RWPE2 (cell line): Measurements from ENCODE around the gene ASTN2.

Experiments
- ATAC-seq: fragments of 200-7000 bp; cut with Tn5 transposase; 3 replicates; pipeline ENCODE4 v1.9.1; 2021; ENCODE audit warnings: low read depth
- DNase-seq: peaks from one replicate; pipeline ENCODE4 v3.0.0-alpha.2; 2020; ENCODE audit warnings: low spot score
- H3K27ac ChIP-seq: fragments of 450-650 bp; 2 replicates; pipeline ENCODE4 v1.5.1; 2017; ENCODE audit warnings: mild to moderate bottlenecking; ENCODE audit not compliant: poor library complexity, severe bottlenecking
- H3K27me3 ChIP-seq: fragments of 250-450 bp; sonication (Bioruptor Pico); 2 replicates; pipeline ENCODE4 v1.5.1; 2021; ENCODE audit warnings: mild to moderate bottlenecking, moderate library complexity; ENCODE audit not compliant: insufficient read depth, poor library complexity, severe bottlenecking
- H3K36me3 ChIP-seq: fragments of 250-450 bp; sonication (Bioruptor Pico); 2 replicates; pipeline ENCODE4 v1.5.1; 2020; ENCODE audit warnings: low read depth, mild to moderate bottlenecking, moderate library complexity
- H3K4me1 ChIP-seq: fragments of 250-450 bp; sonication (Bioruptor Pico); 2 replicates; pipeline ENCODE4 v1.5.1; 2021; ENCODE audit warnings: mild to moderate bottlenecking, moderate library complexity; ENCODE audit not compliant: insufficient read depth, poor library complexity, severe bottlenecking
- H3K4me3 ChIP-seq: fragments of 250-450 bp; sonication (Bioruptor Pico); 2 replicates; pipeline ENCODE4 v1.5.1; 2021; ENCODE audit warnings: mild to moderate bottlenecking, moderate library complexity; ENCODE audit not compliant: severe bottlenecking
- H3K9me3 ChIP-seq: fragments of 250-450 bp; sonication (Bioruptor Pico); 2 replicates; pipeline ENCODE4 v1.5.1; 2021; ENCODE audit warnings: mild to moderate bottlenecking, moderate library complexity; ENCODE audit not compliant: severe bottlenecking
- TF ChIP-seq, protein P1 (sequence below): fragments of 450-650 bp; IDR thresholded peaks from one replicate; pipeline ENCODE4 v1.5.1; 2017; ENCODE audit warnings: mild to moderate bottlenecking, moderate library complexity; ENCODE audit not compliant: poor library complexity, severe bottlenecking

The ASTN2 gene

DNA sequence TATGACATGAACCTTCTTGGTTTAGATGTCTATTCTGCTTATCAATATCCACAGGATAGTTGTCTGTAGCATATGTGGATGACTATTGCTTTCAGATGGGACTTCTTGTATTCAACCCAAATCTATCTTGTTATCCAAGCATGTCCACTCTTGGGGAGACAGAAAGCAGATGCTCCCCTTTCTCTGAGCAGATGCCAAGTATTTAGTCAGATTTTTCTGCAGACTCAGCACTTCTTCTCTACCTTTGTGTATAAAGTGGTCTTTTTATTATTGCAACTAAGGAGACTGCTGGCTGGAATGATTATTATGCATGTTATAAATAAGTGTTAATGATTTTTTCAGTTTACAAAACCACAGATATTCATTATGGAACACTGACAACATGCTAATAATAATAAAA, 45.1 kb upstream of the ASTN2 start:
- no peaks in the 10 kb centered on the region for H3K4me1 ChIP-seq
- no peak for ATAC-seq
- H3K27ac ChIP-seq, result no peak overlapping the region
- H3K4me3 ChIP-seq, result no peak overlapping the region
- no peak for DNase-seq
- no peaks in the 10 kb centered on the region for H3K27me3 ChIP-seq
- no peaks in the 10 kb centered on the region for H3K36me3 ChIP-seq
- H3K9me3 ChIP-seq, result no peaks in the 10 kb centered on the region
- TF ChIP-seq, protein P1, sequence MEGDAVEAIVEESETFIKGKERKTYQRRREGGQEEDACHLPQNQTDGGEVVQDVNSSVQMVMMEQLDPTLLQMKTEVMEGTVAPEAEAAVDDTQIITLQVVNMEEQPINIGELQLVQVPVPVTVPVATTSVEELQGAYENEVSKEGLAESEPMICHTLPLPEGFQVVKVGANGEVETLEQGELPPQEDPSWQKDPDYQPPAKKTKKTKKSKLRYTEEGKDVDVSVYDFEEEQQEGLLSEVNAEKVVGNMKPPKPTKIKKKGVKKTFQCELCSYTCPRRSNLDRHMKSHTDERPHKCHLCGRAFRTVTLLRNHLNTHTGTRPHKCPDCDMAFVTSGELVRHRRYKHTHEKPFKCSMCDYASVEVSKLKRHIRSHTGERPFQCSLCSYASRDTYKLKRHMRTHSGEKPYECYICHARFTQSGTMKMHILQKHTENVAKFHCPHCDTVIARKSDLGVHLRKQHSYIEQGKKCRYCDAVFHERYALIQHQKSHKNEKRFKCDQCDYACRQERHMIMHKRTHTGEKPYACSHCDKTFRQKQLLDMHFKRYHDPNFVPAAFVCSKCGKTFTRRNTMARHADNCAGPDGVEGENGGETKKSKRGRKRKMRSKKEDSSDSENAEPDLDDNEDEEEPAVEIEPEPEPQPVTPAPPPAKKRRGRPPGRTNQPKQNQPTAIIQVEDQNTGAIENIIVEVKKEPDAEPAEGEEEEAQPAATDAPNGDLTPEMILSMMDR, result no peak

DNA sequence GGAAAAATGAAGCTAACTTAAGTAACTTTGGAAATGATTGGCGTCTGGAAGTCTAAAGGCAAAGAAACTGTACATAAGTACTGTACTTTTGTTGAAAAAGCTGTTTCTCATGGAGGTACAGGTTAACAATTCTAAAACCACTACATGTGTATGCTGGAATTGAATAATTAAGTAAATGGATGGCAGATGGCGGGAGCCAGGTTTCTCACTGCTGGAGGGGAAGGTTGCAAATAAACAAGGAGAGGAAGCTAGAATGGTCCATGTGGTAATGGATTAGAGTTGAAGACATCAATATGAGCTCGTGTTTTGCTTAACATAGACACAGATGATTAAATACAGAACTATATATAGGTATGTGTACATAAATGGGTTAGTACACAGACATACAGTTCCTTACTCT, 43.2 kb upstream of the ASTN2 start:
- no peak overlapping the region for H3K27ac ChIP-seq
- H3K9me3 ChIP-seq, result no peaks in the 10 kb centered on the region
- ATAC-seq, result no peak
- no peak overlapping the region for H3K4me3 ChIP-seq
- no peaks in the 10 kb centered on the region for H3K27me3 ChIP-seq
- no peaks in the 10 kb centered on the region for H3K36me3 ChIP-seq
- DNase-seq, result no peak
- TF ChIP-seq, protein P1, result no peak
- H3K4me1 ChIP-seq, result no peaks in the 10 kb centered on the region

DNA sequence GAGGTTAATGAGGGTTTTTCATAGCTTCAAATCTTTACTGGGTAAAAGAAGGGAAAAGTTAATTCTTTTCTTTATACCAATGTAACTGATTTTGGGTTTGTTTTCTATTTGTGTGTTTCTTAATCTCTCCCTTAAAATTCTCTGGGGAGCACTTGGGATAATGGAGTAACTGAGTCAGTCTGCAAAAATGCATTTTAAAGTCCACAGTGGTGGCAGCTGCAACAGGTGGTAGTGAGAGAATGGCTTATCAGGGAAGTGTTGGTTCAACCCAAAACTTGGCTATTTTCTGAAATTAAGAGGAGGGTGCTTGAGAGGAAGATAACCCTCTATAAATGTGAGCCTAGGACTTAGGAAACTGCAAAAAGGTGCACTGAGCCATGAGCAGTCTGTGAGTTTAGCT, 39.9 kb upstream of the ASTN2 start:
- ATAC-seq, result no peak
- H3K36me3 ChIP-seq, result no peaks in the 10 kb centered on the region
- H3K27me3 ChIP-seq, result no peaks in the 10 kb centered on the region
- no peak overlapping the region for H3K27ac ChIP-seq
- H3K9me3 ChIP-seq, result no peaks in the 10 kb centered on the region
- no peaks in the 10 kb centered on the region for H3K4me1 ChIP-seq
- H3K4me3 ChIP-seq, result no peak overlapping the region
- no peak for DNase-seq
- TF ChIP-seq, protein P1, result no peak

DNA sequence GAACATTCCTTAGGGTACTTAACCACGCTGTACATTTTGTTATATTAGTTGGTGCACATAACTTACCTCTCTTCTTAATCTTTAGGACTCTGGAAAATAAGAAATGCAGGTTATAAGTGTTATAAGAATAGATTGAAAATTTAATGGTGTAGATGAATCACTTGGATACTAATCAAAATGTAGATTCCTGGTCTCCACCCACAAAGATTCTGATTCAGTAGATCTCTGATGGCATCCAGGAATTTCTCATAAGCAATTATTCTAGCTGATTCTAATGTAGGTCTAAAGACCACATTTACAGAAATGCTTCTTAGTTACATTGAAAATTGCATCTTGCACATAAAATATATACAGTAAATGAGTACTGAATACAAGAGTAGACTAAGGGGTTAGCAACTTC, 38.9 kb upstream of the ASTN2 start:
- H3K4me1 ChIP-seq, result no peaks in the 10 kb centered on the region
- DNase-seq, result no peak
- TF ChIP-seq, protein P1, result no peak

DNA sequence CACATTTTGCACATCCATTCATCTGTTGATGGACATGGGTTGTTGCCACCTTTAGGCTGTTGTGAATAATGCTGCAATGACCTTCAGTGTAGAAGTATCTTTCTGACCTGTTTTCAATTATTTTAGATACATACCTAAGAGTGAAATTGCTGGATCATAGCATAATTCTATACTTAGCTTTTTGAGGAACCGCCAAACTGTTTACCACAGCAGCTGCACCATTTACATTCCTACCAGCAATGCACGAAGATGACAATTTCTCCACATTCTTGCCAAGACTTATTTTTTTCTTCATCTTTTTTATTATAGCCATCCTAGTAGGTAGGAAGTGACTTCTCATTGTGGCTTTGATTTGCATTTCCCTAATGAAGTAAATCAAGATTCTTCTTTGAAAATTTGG, 36.5 kb upstream of the ASTN2 start:
- no peaks in the 10 kb centered on the region for H3K36me3 ChIP-seq
- ATAC-seq (no peak), DNase-seq (no peak)
- no peaks in the 10 kb centered on the region for H3K9me3 ChIP-seq
- no peaks in the 10 kb centered on the region for H3K27me3 ChIP-seq
- H3K4me1 ChIP-seq, result no peaks in the 10 kb centered on the region
- H3K27ac ChIP-seq, result no peak overlapping the region
- TF ChIP-seq, protein P1, result no peak
- no peak overlapping the region for H3K4me3 ChIP-seq

More for the DNA sequence above, 38.9 kb upstream of the ASTN2 start:
- no peaks in the 10 kb centered on the region for H3K27me3 ChIP-seq
- no peak overlapping the region for H3K27ac ChIP-seq
- no peak for ATAC-seq
- H3K36me3 ChIP-seq, result no peaks in the 10 kb centered on the region
- no peak overlapping the region for H3K4me3 ChIP-seq
- no peaks in the 10 kb centered on the region for H3K9me3 ChIP-seq
